Nephron progenitor cell (in vitro differentiated cells): Measurements from ENCODE around the gene ABCG1.

Source experiments
- DNase-seq: peaks from one replicate; pipeline ENCODE4 v3.0.0; 2021
- H3K27ac Mint-ChIP-seq: 2 replicates; pipeline ENCODE4 v1.8.0; 2021; ENCODE audit warnings: mild to moderate bottlenecking, moderate library complexity, mixed read lengths
- H3K27me3 Mint-ChIP-seq: 2 replicates; pipeline ENCODE4 v1.8.0; 2021; ENCODE audit warnings: mild to moderate bottlenecking, low read depth, mixed read lengths; ENCODE audit not compliant: poor library complexity
- H3K36me3 Mint-ChIP-seq: 2 replicates; pipeline ENCODE4 v1.8.0; 2021; ENCODE audit warnings: low read depth, mixed read lengths
- H3K4me1 Mint-ChIP-seq: 2 replicates; pipeline ENCODE4 v1.8.0; 2021; ENCODE audit warnings: mixed read lengths
- H3K4me3 Mint-ChIP-seq: 2 replicates; pipeline ENCODE4 v1.8.0; 2021; ENCODE audit warnings: mild to moderate bottlenecking, moderate library complexity, mixed read lengths
- H3K9me3 Mint-ChIP-seq: 2 replicates; pipeline ENCODE4 v1.8.0; 2021; ENCODE audit warnings: mild to moderate bottlenecking, moderate library complexity, mixed read lengths
- CTCF ChIP-seq: fragments of 200-600 bp; sonication (generic); IDR thresholded peaks from 2 replicates; pipeline ENCODE4 v1.5.0; 2021; ENCODE audit warnings: antibody characterized with exemption

Gene ABCG1

GRCh38 chr21:42215942-42216725 is 2.8 kb upstream of the ABCG1 start:
- no peak for DNase-seq
- Mint-ChIP-seq H3K36me3 (no peaks in the 10 kb centered on the region), H3K9me3 (peaks cover 25% of the 10 kb centered on the region), H3K27ac (no peak overlapping the region), H3K4me3 (no peak overlapping the region), H3K27me3 (peaks cover 59% of the 10 kb centered on the region), H3K4me1 (peaks cover 10% of the 10 kb centered on the region)
- no peak for TF ChIP-seq CTCF

- Mint-ChIP-seq H3K27ac (no peak overlapping the region), H3K36me3 (no peaks in the 10 kb centered on the region), H3K4me1 (peaks cover 18% of the 10 kb centered on the region), H3K9me3 (peaks cover 20% of the 10 kb centered on the region), H3K27me3 (peaks cover 57% of the 10 kb centered on the region), H3K4me3 (no peak overlapping the region)
- no peak for TF ChIP-seq CTCF
- no peak for DNase-seq
Observed at GRCh38 chr21:42216726-42217572, 2.0 kb upstream of the ABCG1 start.

- Mint-ChIP-seq H3K4me3 (peak overlapping the region; percentile 87), H3K27ac (no peak overlapping the region), H3K36me3 (no peaks in the 10 kb centered on the region), H3K4me1 (peaks cover 20% of the 10 kb centered on the region), H3K27me3 (peaks cover 55% of the 10 kb centered on the region), H3K9me3 (peaks cover 15% of the 10 kb centered on the region)
- no peak for TF ChIP-seq CTCF
- DNase-seq, result peak; percentile 57
Observed at GRCh38 chr21:42219606-42220137, 732 bp downstream of the ABCG1 start.

- Mint-ChIP-seq H3K36me3 (no peaks in the 10 kb centered on the region), H3K9me3 (peaks cover 15% of the 10 kb centered on the region), H3K4me1 (peaks cover 20% of the 10 kb centered on the region), H3K27ac (no peak overlapping the region), H3K27me3 (peaks cover 54% of the 10 kb centered on the region), H3K4me3 (peak overlapping the region; percentile 87)
- DNase-seq, result peak; percentile 40
- no peak for TF ChIP-seq CTCF
Observed at GRCh38 chr21:42220138-42220701, 1.3 kb downstream of the ABCG1 start.

GRCh38 chr21:42221581-42222345 is 2.8 kb downstream of the ABCG1 start:
- Mint-ChIP-seq H3K4me3 (peak overlapping the region; percentile 28), H3K4me1 (peaks cover 33% of the 10 kb centered on the region), H3K36me3 (no peaks in the 10 kb centered on the region), H3K27me3 (peaks cover 47% of the 10 kb centered on the region), H3K9me3 (peaks cover 6% of the 10 kb centered on the region), H3K27ac (no peak overlapping the region)
- DNase-seq, result no peak
- TF ChIP-seq CTCF, result no peak
